Keratinocyte (primary cell): ENCODE data around the gene IFT88. TPM values are rescaled to one million over a fixed set of nuclear protein-coding genes. Genes with fewer than 3 reads are reported as not detected.
"Not testable (repeated sequence)": the region's sequence is repeated elsewhere in the genome, so short reads cannot be mapped to it uniquely, and the experiment has no call there.

Source experiments
- DNase-seq: peaks from one replicate; pipeline ENCODE4 v3.0.0-alpha.2; 2011; ENCODE audit warnings: low read depth, missing footprints, low spot score
- FAIRE-seq: peaks from 2 replicates; lab custom pipeline; 2011; peaks lifted over from hg19 to GRCh38; lab: Jason Lieb, UNC
- H2AFZ ChIP-seq: 2 replicates; pipeline ENCODE4 v1.6.0; 2012; ENCODE audit warnings: low read length, control low read depth, inconsistent platforms; ENCODE audit not compliant: control insufficient read depth
- H3K27ac ChIP-seq: 2 replicates; pipeline ENCODE4 v1.5.1; 2011; ENCODE audit warnings: low read length; ENCODE audit not compliant: control insufficient read depth, insufficient read depth
- H3K27me3 ChIP-seq: 3 replicates; pipeline ENCODE4 v1.6.0; 2011; ENCODE audit warnings: low read length; ENCODE audit not compliant: control insufficient read depth, insufficient read depth; ENCODE audit errors: extremely low read depth
- H3K36me3 ChIP-seq, 2 experiments: 2 replicates in 1 of 2; 3 replicates in 1 of 2; pipeline ENCODE4 v1.5.1; 2011; ENCODE audit warnings: low read length in 2 of 2, mild to moderate bottlenecking in 1 of 2; ENCODE audit not compliant: control insufficient read depth in 2 of 2, insufficient read depth in 2 of 2; ENCODE audit errors: extremely low read depth in 1 of 2
- H3K4me1 ChIP-seq: 3 replicates; pipeline ENCODE4 v1.5.1; 2011; ENCODE audit warnings: low read length; ENCODE audit not compliant: control insufficient read depth, insufficient read depth; ENCODE audit errors: extremely low read depth
- H3K4me2 ChIP-seq: 3 replicates; pipeline ENCODE4 v1.6.0; 2011; ENCODE audit warnings: low read depth, low read length; ENCODE audit not compliant: control insufficient read depth, insufficient read depth; ENCODE audit errors: extremely low read depth
- H3K4me3 ChIP-seq, 3 experiments: fragments of 200-600 bp in 1 of 3; sonication (generic) in 1 of 3; 2 replicates in 2 of 3; 3 replicates in 1 of 3; pipeline ENCODE4 v1.5.1; 2011 to 2016; ENCODE audit warnings: low read length in 3 of 3, mild to moderate bottlenecking in 3 of 3, control low read depth in 2 of 3, inconsistent platforms in 1 of 3, low read depth in 1 of 3, mixed read lengths in 1 of 3, mixed run types in 1 of 3, moderate library complexity in 1 of 3; ENCODE audit not compliant: control insufficient read depth in 2 of 3, insufficient read depth in 2 of 3; ENCODE audit errors: extremely low read depth in 1 of 3
- H3K79me2 ChIP-seq: 2 replicates; pipeline ENCODE4 v1.6.0; 2012; ENCODE audit warnings: low read length; ENCODE audit not compliant: control insufficient read depth, insufficient read depth
- H3K9ac ChIP-seq: 3 replicates; pipeline ENCODE4 v1.6.0; 2011; ENCODE audit warnings: low read length; ENCODE audit not compliant: control insufficient read depth, insufficient read depth; ENCODE audit errors: extremely low read depth
- H3K9me1 ChIP-seq: 3 replicates; pipeline ENCODE4 v1.6.0; 2011; ENCODE audit warnings: low read length; ENCODE audit not compliant: control insufficient read depth, insufficient read depth; ENCODE audit errors: extremely low read depth
- H3K9me3 ChIP-seq: 2 replicates; pipeline ENCODE4 v1.5.1; 2012; ENCODE audit warnings: low read depth, low read length; ENCODE audit not compliant: control insufficient read depth
- H4K20me1 ChIP-seq: 3 replicates; pipeline ENCODE4 v1.6.0; 2011; ENCODE audit warnings: low read length; ENCODE audit not compliant: control insufficient read depth, insufficient read depth; ENCODE audit errors: extremely low read depth
- CTCF ChIP-seq, 3 experiments: IDR thresholded peaks in 1 of 3; conservative IDR thresholded peaks in 1 of 3; optimal IDR thresholded peaks in 1 of 3; 2 replicates in 2 of 3; 3 replicates in 1 of 3; pipeline versions ENCODE3 to v1.5.1; 2011; ENCODE audit warnings: low read length in 3 of 3, mild to moderate bottlenecking in 3 of 3, moderate library complexity in 2 of 3, control low read depth in 1 of 3, inconsistent platforms in 1 of 3; ENCODE audit not compliant: insufficient read depth in 2 of 3; ENCODE audit errors: extremely low read depth in 1 of 3
- EZH2 ChIP-seq: IDR thresholded peaks from one replicate; pipeline ENCODE4 v1.6.1; 2012; ENCODE audit warnings: inconsistent platforms, mild to moderate bottlenecking, low read length, moderate library complexity
- dilution Hi-C: fragments of 300-500 bp; cut with MboI; formaldehyde crosslinking; loops from one replicate; pipeline ENCODE4 v1.7.0; 2020; ENCODE audit warnings: low sequenced_read_pairs; ENCODE audit not compliant: extremely low pct_ligation_motif_present
- polyA plus RNA-seq, 5 experiments: library from polyadenylated mRNA; depleted of rRNA in 3 of 5; stranded (reverse) in 3 of 5; stranded (forward) in 1 of 5; unstranded in 1 of 5; fragments of >200 nt; gene quantifications; 1 replicate in 1 of 5; 2 replicates in 3 of 5; 3 replicates in 1 of 5; pipeline versions ENCODE4 v1.2.1 to v1.2.3, GENCODE V29; 2011 to 2012; ENCODE audit warnings: missing spikeins in 2 of 5, low read depth in 1 of 5, low replicate concordance in 1 of 5

IFT88 gene
- polyA plus RNA-seq, 1 donor (not counting 4 experiments of a cell fraction or from before 2014, with no cell fraction given), result 9.5 TPM

GRCh38 chr13:20673715-20674114, 106.8 kb downstream of the IFT88 start:
- FAIRE-seq (no peak), DNase-seq (no peak)
- Histone ChIP-seq H4K20me1 (no peaks in the 10 kb centered on the region), H3K9ac (no peak overlapping the region), H3K4me2 (no peak overlapping the region), H3K27me3 (no peaks in the 10 kb centered on the region), H3K4me1 (no peaks in the 10 kb centered on the region), H3K9me1 (no peaks in the 10 kb centered on the region), H3K27ac (no peak overlapping the region), H3K79me2 (no peaks in the 10 kb centered on the region), H2AFZ (no peak overlapping the region), H3K36me3 (no peaks in the 10 kb centered on the region), H3K4me3 (no peak overlapping the region), H3K9me3 (no peaks in the 10 kb centered on the region)
- TF ChIP-seq EZH2 (no peak), CTCF (optimal IDR thresholded peaks at IDR 0.05 in 1 of 3, IDR thresholded peaks at IDR 0.05 in 1 of 3, conservative IDR thresholded peaks at IDR 0.05 in 1 of 3; ENCODE audit: extremely low read depth in 1 of 3, insufficient read depth in 2 of 3, low read length in 3 of 3) (no peak)
- dilution Hi-C loops, result no loop called here

GRCh38 chr13:20676213-20676612, 109.3 kb downstream of the IFT88 start:
- Histone ChIP-seq H3K27ac (no peak overlapping the region), H3K9ac (no peak overlapping the region), H3K9me1 (no peaks in the 10 kb centered on the region), H3K36me3 (no peaks in the 10 kb centered on the region), H3K27me3 (no peaks in the 10 kb centered on the region), H3K4me3 (no peak overlapping the region), H4K20me1 (no peaks in the 10 kb centered on the region), H3K79me2 (no peaks in the 10 kb centered on the region), H2AFZ (no peak overlapping the region), H3K9me3 (no peaks in the 10 kb centered on the region), H3K4me1 (no peaks in the 10 kb centered on the region), H3K4me2 (no peak overlapping the region)
- dilution Hi-C loops, result no loop called here
- FAIRE-seq (no peak), DNase-seq (no peak)
- TF ChIP-seq CTCF (optimal IDR thresholded peaks at IDR 0.05 in 1 of 3, IDR thresholded peaks at IDR 0.05 in 1 of 3, conservative IDR thresholded peaks at IDR 0.05 in 1 of 3; ENCODE audit: extremely low read depth in 1 of 3, insufficient read depth in 2 of 3, low read length in 3 of 3) (no peak), EZH2 (no peak)

GRCh38 chr13:20678606-20679005, 111.6 kb downstream of the IFT88 start:
- H3K36me3 ChIP-seq, DNase-seq, FAIRE-seq, H2AFZ ChIP-seq, H3K9ac ChIP-seq, H3K79me2 ChIP-seq, dilution Hi-C loops, H3K9me3 ChIP-seq, H3K27me3 ChIP-seq, H4K20me1 ChIP-seq, H3K9me1 ChIP-seq, H3K4me1 ChIP-seq, H3K4me2 ChIP-seq, H3K27ac ChIP-seq, H3K4me3 ChIP-seq: not testable (repeated sequence)
